Gastrocnemius medialis (tissue), 4 donors: Measurements from ENCODE around the gene SMIM31.

ENCODE experiments used
- POLR2A ChIP-seq, 2 donors: fragments of 450-650 bp; IDR thresholded peaks; one replicate each; pipeline ENCODE4 v1.6.1; 2017; ENCODE audit warnings: antibody characterized with exemption in 2 of 2, mild to moderate bottlenecking in 2 of 2, moderate library complexity in 2 of 2
- TF ChIP-seq, protein P1 (sequence below), 5 experiments: fragments of 450-650 bp in 3 of 5; fragments of 200-600 bp in 2 of 5; sonication (generic) in 2 of 5; IDR thresholded peaks in 4 of 5; conservative IDR thresholded peaks in 1 of 5; 1 replicate in 4 of 5; 2 replicates in 1 of 5; pipeline ENCODE4 v1.5.1; 2016 to 2019; ENCODE audit warnings: antibody characterized with exemption in 5 of 5, mild to moderate bottlenecking in 3 of 5, moderate library complexity in 3 of 5

DNA sequence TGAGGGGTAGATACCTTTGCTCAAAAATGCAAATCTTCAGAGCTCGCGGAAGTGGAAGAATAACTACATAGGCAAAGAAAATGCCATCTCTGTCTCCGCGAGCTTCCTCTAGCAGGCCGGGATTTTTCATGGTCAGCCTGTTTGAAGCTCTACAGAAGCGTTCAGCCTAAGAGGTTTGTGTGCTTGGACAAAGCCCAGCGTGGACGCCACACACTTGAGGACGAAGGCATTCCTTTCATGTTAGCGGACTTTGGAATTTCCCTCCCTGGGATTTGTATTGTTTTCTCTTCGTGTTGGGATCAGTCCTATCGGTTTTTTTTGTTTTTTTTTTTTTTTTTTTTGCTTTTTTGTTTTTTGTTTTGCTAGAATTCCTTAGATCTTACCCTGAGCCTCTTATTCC is 53.7 kb downstream of the SMIM31 start:
- TF ChIP-seq, protein P1, sequence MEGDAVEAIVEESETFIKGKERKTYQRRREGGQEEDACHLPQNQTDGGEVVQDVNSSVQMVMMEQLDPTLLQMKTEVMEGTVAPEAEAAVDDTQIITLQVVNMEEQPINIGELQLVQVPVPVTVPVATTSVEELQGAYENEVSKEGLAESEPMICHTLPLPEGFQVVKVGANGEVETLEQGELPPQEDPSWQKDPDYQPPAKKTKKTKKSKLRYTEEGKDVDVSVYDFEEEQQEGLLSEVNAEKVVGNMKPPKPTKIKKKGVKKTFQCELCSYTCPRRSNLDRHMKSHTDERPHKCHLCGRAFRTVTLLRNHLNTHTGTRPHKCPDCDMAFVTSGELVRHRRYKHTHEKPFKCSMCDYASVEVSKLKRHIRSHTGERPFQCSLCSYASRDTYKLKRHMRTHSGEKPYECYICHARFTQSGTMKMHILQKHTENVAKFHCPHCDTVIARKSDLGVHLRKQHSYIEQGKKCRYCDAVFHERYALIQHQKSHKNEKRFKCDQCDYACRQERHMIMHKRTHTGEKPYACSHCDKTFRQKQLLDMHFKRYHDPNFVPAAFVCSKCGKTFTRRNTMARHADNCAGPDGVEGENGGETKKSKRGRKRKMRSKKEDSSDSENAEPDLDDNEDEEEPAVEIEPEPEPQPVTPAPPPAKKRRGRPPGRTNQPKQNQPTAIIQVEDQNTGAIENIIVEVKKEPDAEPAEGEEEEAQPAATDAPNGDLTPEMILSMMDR (IDR thresholded peaks at IDR 0.05 in 4 of 5, conservative IDR thresholded peaks at IDR 0.05 in 1 of 5): no peak
- TF ChIP-seq POLR2A (IDR thresholded peaks at IDR 0.05): no peak
